Measurements from ENCODE around the gene FLT1.
A peak's percentile ranks its signal among the peaks of the same experiment; 100 is the strongest.

FLT1 gene

DNA sequence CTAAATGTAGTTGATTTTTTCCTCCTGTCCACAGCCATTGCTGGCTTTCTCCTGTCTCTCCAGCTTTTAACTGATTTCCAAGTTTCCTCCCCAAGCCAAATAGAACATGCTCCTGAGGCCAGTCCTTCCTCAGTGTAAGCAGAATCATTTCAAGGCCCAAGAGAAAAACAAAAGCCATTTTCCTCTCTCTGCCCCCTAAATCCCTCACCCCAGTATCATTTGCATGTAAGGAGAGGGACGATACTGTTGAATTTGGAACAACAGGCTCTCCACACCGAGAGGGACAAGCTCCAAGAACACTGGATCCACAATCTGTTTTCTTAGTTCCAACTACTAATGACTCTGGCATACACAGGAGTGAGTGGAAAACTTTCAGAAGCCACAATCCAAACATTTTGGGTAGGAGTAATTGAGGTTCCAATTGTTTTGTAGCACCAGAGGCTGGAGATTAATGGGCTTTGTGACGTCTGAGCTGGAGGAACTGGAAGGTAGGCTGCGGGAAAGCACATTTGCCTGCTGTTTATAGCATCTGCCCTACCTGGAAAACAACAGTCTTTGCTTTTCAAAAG is 156.8 kb downstream of the FLT1 start:
- Mint-ChIP-seq H3K27ac (peak overlapping the region; percentile 78 to 86 (median 83)), H3K4me1 (peaks cover 53% of the 10 kb centered on the region), H3K4me3 (peak overlapping the region in 1 of 3 experiments; percentile 7), H3K9me3 (no peaks in the 10 kb centered on the region), H3K36me3 (ENCODE audit: low read depth) (no peaks in the 10 kb centered on the region), H3K27me3 (ENCODE audit: low read depth) (peaks cover 11% of the 10 kb centered on the region)
- TF ChIP-seq, protein P1, sequence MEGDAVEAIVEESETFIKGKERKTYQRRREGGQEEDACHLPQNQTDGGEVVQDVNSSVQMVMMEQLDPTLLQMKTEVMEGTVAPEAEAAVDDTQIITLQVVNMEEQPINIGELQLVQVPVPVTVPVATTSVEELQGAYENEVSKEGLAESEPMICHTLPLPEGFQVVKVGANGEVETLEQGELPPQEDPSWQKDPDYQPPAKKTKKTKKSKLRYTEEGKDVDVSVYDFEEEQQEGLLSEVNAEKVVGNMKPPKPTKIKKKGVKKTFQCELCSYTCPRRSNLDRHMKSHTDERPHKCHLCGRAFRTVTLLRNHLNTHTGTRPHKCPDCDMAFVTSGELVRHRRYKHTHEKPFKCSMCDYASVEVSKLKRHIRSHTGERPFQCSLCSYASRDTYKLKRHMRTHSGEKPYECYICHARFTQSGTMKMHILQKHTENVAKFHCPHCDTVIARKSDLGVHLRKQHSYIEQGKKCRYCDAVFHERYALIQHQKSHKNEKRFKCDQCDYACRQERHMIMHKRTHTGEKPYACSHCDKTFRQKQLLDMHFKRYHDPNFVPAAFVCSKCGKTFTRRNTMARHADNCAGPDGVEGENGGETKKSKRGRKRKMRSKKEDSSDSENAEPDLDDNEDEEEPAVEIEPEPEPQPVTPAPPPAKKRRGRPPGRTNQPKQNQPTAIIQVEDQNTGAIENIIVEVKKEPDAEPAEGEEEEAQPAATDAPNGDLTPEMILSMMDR (IDR thresholded peaks at IDR 0.05; ENCODE audit: unreplicated experiment in 3 of 3): no peak

DNA sequence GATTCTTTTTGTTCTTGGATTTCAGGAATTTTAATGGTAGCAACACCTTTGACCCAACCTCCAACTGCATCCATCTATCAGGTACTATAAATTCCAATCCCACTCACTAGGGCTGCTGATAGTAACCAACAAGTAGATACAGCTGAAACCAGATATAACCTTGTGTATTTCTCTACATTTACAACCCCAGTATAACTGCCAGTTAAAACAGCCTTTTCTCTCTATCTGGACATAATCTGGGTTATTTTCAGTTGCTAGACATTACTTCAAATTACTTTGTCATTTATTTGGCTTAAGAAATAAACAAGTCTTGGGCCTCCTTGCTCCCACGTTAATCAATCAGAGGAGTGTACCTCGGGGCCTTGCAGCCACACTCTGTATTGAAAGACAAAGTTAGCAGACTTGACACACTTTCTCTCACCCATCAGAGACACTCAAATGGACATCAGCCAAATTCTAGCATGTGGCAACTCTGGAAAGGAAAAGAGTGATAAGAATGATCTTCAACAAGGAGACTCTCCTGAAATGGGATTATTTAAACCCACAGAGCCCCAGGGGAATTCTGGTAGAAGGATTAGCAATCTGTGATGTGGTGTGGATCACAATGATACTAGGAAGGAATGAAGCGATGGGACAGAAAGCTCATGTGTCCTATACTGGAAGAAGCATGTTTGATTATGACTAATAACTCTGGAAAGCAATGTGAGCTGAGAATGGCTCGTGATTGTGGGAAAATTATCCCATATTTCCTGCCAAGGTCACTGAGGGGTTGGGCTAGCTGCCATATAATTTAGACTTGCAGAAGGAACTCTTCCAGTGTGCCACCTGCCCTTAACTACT is 157.5 kb downstream of the FLT1 start:
- H3K4me1 Mint-ChIP-seq: peaks cover 53% of the 10 kb centered on the region
- TF ChIP-seq, protein P1 (IDR thresholded peaks at IDR 0.05; ENCODE audit: unreplicated experiment in 3 of 3): no peak
- H3K4me3 Mint-ChIP-seq: peak overlapping the region in 1 of 3 experiments; percentile 4
- peak overlapping the region; percentile 78 to 86 (median 83) for H3K27ac Mint-ChIP-seq
- H3K36me3 Mint-ChIP-seq (ENCODE audit: low read depth): no peaks in the 10 kb centered on the region
- peaks cover 11% of the 10 kb centered on the region for H3K27me3 Mint-ChIP-seq (ENCODE audit: low read depth)
- no peaks in the 10 kb centered on the region for H3K9me3 Mint-ChIP-seq

DNA sequence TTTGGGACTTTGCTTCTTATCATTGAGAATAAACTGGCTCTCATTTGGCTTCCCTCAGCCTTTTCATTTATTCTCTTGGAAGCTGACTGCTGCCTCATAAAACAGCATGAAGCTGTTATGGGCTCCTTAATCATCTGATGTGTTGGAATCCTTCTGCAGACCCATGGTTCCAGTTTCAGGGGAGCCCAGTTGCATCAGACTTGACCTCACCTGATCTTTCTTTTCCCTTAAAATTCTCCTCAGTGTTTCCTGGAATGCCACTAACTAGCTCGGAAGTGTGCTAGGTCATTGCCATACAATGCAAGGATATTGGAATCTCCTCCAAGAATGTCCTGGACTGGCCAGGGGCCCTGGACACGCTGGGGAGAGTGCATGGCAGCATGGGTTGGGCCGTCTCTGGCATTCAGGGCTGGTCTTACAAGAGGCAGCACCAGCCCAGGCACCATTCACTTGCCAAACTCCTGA is 158.7 kb downstream of the FLT1 start:
- TF ChIP-seq, protein P1 (IDR thresholded peaks at IDR 0.05; ENCODE audit: unreplicated experiment in 3 of 3): no peak
- peaks cover 49% of the 10 kb centered on the region for H3K4me1 Mint-ChIP-seq
- H3K4me3 Mint-ChIP-seq: peak overlapping the region in 1 of 3 experiments; percentile 21
- H3K36me3 Mint-ChIP-seq (ENCODE audit: low read depth): no peaks in the 10 kb centered on the region
- H3K27me3 Mint-ChIP-seq (ENCODE audit: low read depth): peaks cover 11% of the 10 kb centered on the region
- H3K27ac Mint-ChIP-seq: peak overlapping the region; percentile 3 to 69 (median 61)
- no peaks in the 10 kb centered on the region for H3K9me3 Mint-ChIP-seq

DNA sequence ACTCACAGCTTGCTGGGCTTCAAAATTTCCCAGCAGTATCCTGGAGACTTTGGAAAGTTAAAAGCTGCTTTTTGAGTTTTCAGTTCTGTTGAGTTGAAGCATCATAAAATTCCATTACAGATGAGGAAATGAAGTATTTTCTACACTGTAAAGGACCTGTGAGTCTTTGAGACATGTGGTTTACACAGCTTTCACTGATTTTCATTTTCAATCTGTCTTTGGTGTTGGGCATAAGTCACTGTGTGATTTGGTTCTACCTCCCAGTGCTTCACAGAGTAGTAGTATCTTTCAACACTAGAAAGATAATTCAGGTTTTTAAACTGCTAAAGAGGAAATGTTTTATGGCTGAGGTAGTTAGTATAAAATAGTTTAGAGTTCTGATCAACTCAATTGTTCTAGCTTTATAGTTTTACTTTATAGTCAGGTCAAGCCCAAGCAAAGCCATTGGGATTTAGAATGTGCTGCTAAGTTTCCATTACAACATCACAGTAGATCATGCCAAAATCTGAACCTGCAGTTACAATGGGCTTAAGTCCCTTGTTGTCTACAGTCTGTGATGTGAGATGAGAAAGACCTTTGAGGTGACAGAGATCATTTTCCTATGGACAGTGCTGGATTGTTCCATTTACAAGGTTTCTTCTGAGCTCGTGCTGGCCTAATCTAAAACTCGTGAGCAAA is 161.6 kb downstream of the FLT1 start:
- Mint-ChIP-seq H3K27ac (peak overlapping the region in 2 of 3 experiments; percentile 56 to 57), H3K4me1 (peaks cover 48% of the 10 kb centered on the region), H3K27me3 (ENCODE audit: low read depth) (peaks cover 11% of the 10 kb centered on the region), H3K4me3 (no peak overlapping the region), H3K9me3 (no peaks in the 10 kb centered on the region), H3K36me3 (ENCODE audit: low read depth) (no peaks in the 10 kb centered on the region)
- TF ChIP-seq, protein P1 (IDR thresholded peaks at IDR 0.05; ENCODE audit: unreplicated experiment in 3 of 3): no peak

DNA sequence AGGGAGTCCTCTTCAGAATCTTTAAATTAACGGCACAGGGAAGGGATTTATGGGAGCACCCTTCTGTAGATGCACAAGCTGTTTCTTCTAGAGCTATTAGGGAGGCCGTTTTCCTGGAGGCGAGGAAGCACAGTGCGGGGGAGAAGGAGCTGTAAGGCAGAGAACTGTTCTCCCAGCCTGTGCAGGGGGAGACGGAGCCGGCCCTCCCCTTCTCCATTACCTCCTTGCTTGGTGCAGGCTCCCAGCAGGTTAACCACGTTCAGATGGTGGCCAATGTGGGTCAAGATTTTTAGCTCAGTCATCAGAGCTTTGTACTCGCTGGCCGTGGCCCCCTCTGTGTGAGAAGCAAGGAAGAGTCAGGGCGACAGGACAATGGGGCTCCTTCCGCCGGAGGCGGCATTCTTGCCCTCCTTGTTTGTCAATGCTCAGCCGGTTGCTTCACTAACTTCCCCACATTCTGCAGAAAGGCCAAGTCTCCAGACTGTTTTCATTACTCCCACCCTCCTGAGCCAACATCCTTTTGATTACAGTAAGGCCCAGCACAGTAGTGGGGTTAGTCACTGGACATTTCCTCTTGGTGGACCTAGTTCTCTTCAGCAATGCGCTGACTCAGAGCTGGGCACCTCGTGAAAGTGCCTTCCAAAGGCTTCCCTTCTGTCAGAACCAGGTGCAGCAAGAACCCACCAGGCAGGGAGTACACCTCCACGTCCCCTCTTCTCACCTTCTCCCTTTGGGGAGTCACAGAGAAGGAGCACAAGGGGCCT is 165.4 kb downstream of the FLT1 start:
- Mint-ChIP-seq H3K9me3 (no peaks in the 10 kb centered on the region), H3K4me3 (no peak overlapping the region), H3K27me3 (ENCODE audit: low read depth) (no peaks in the 10 kb centered on the region), H3K4me1 (peaks cover 25% of the 10 kb centered on the region), H3K36me3 (ENCODE audit: low read depth) (no peaks in the 10 kb centered on the region), H3K27ac (peak overlapping the region; percentile 69 to 83 (median 73))
- TF ChIP-seq, protein P1 (IDR thresholded peaks at IDR 0.05; ENCODE audit: unreplicated experiment in 3 of 3): no peak

Measured in nephron (organoid).